SK-N-SH (cell line): ENCODE data around the gene CAMK2N2. TPM values are rescaled to one million over a fixed set of nuclear protein-coding genes. Genes with fewer than 3 reads are reported as not detected.

Experiments used
- CTCF ChIA-PET: fragments of 300-600, 350-600 bp; formaldehyde crosslinking; extraction: SDS; loops from one replicate; lab custom pipeline; 2021; lab: Yijun Ruan, JAX
- POLR2A ChIA-PET: fragments of 350-600 bp; sonication (Branson Sonifier 250); formaldehyde crosslinking; extraction: SDS; loops from one replicate; lab custom pipeline; 2020; ENCODE audit warnings: antibody characterized with exemption, inconsistent platforms; lab: Yijun Ruan, JAX
- DNase-seq: peaks from one replicate; pipeline ENCODE4 v3.0.0; 2012
- H2AFZ ChIP-seq: fragments of 200-600 bp; sonication (generic); 2 replicates; pipeline ENCODE4 v1.8.1; 2016; ENCODE audit warnings: antibody characterized with exemption, mild to moderate bottlenecking, low read depth
- H3F3A ChIP-seq: fragments of 200-600 bp; sonication (generic); replicated peaks from 2 replicates; pipeline ENCODE3; 2016; ENCODE audit warnings: antibody characterized with exemption, mild to moderate bottlenecking; ENCODE audit not compliant: insufficient read depth
- H3K27ac ChIP-seq, 2 experiments: fragments of 200-500 bp in 1 of 2; fragments of 200-600 bp in 1 of 2; sonication (Bioruptor generic) in 1 of 2; sonication (generic), shearing (Covaris generic) in 1 of 2; 2 replicates each; pipeline versions ENCODE4 v1.5.1 to v1.6.1; 2014 to 2016; ENCODE audit warnings: low read depth in 2 of 2, inconsistent platforms in 1 of 2, low read length in 1 of 2, mild to moderate bottlenecking in 1 of 2, mixed read lengths in 1 of 2
- H3K27me3 ChIP-seq: fragments of 200-600 bp; sonication (generic), shearing (Covaris generic); 2 replicates; pipeline ENCODE4 v1.6.1; 2016; ENCODE audit warnings: mixed run types; ENCODE audit not compliant: insufficient read depth
- H3K36me3 ChIP-seq, 2 experiments: fragments of 200-500 bp in 1 of 2; fragments of 200-600 bp in 1 of 2; sonication (Bioruptor generic) in 1 of 2; sonication (generic) in 1 of 2; replicated peaks in 1 of 2; 2 replicates each; pipeline versions ENCODE3 to v1.5.1; 2014 to 2016; ENCODE audit warnings: low read length in 1 of 2, mild to moderate bottlenecking in 1 of 2; ENCODE audit not compliant: insufficient read depth in 2 of 2, control insufficient read depth in 1 of 2
- H3K4me1 ChIP-seq, 2 experiments: fragments of 200-500 bp in 1 of 2; fragments of 200-600 bp in 1 of 2; sonication (Bioruptor generic) in 1 of 2; sonication (generic), shearing (Covaris generic) in 1 of 2; 2 replicates each; pipeline versions ENCODE4 v1.5.1 to v1.6.1; 2014 to 2016; ENCODE audit warnings: low read depth in 1 of 2, low read length in 1 of 2, mixed run types in 1 of 2; ENCODE audit not compliant: insufficient read depth in 2 of 2, control insufficient read depth in 1 of 2
- H3K4me2 ChIP-seq: fragments of 200-600 bp; sonication (generic), shearing (Covaris generic); 2 replicates; pipeline ENCODE4 v1.6.1; 2017; ENCODE audit warnings: mixed run types
- H3K4me3 ChIP-seq, 2 experiments: fragments of 200-500 bp in 1 of 2; fragments of 200-600 bp in 1 of 2; sonication (Bioruptor generic) in 1 of 2; sonication (generic), shearing (Covaris generic) in 1 of 2; 2 replicates each; pipeline versions ENCODE4 v1.5.1 to v1.8.1; 2014 to 2016; ENCODE audit warnings: low read depth in 2 of 2, inconsistent platforms in 1 of 2, low read length in 1 of 2, mild to moderate bottlenecking in 1 of 2, mixed read lengths in 1 of 2, moderate library complexity in 1 of 2
- H3K79me2 ChIP-seq: fragments of 200-600 bp; sonication (generic); 2 replicates; pipeline ENCODE4 v1.8.1; 2017; ENCODE audit warnings: mild to moderate bottlenecking; ENCODE audit not compliant: insufficient read depth
- H3K9ac ChIP-seq: fragments of 200-600 bp; sonication (generic); 2 replicates; pipeline ENCODE4 v1.6.1; 2017; ENCODE audit warnings: mixed run types
- H3K9me2 ChIP-seq: fragments of 200-600 bp; sonication (generic); 2 replicates; pipeline ENCODE4 v1.6.1; 2017; ENCODE audit warnings: mixed run types
- H3K9me3 ChIP-seq: fragments of 200-600 bp; sonication (generic); 2 replicates; pipeline ENCODE4 v1.6.1; 2017; ENCODE audit warnings: mixed run types, mild to moderate bottlenecking, moderate library complexity
- H4K20me1 ChIP-seq: fragments of 200-600 bp; sonication (generic); 2 replicates; pipeline ENCODE4 v1.6.1; 2017; ENCODE audit warnings: mild to moderate bottlenecking, mixed run types; ENCODE audit not compliant: insufficient read depth
- CHD2 ChIP-seq: fragments of 150-350 bp; IDR thresholded peaks from 2 replicates; pipeline ENCODE4 v1.6.1; 2018; ENCODE audit warnings: low read length; ENCODE audit not compliant: partially characterized antibody
- ELF1 ChIP-seq: IDR thresholded peaks from 2 replicates; pipeline ENCODE4 v1.4.0; 2012
- EP300 ChIP-seq, 2 experiments: IDR thresholded peaks; 2 replicates each; pipeline versions ENCODE4 v1.4.0 to v1.6.1; 2012; ENCODE audit warnings: borderline replicate concordance in 1 of 2, low read depth in 1 of 2, low read length in 1 of 2
- FOSL2 ChIP-seq: IDR thresholded peaks from 2 replicates; pipeline ENCODE4 v1.4.0; 2012; ENCODE audit warnings: low read depth, mild to moderate bottlenecking, moderate library complexity, borderline replicate concordance
- FOXJ3 ChIP-seq: sonication (generic); formaldehyde crosslinking; IDR thresholded peaks from 2 replicates; pipeline ENCODE4 v1.5.1; 2020; ENCODE audit warnings: mild to moderate bottlenecking, missing genetic modification reagents
- FOXM1 ChIP-seq: IDR thresholded peaks from 2 replicates; pipeline ENCODE4 v1.4.0; 2012; ENCODE audit warnings: low read depth, mild to moderate bottlenecking
- GABPA ChIP-seq: IDR thresholded peaks from 2 replicates; pipeline ENCODE4 v1.4.0; 2012; ENCODE audit warnings: low read depth, mild to moderate bottlenecking
- GATA2 ChIP-seq: sonication (generic); formaldehyde crosslinking; IDR thresholded peaks from 2 replicates; pipeline ENCODE4 v1.5.0; 2020; ENCODE audit warnings: mild to moderate bottlenecking, missing genetic modification reagents
- IRF3 ChIP-seq: fragments of 150-350 bp; IDR thresholded peaks from 2 replicates; pipeline ENCODE4 v1.6.1; 2016; ENCODE audit warnings: mild to moderate bottlenecking, low read depth, low read length
- JUND ChIP-seq: IDR thresholded peaks from 2 replicates; pipeline ENCODE4 v1.4.0; 2012
- MAX ChIP-seq: IDR thresholded peaks from 2 replicates; pipeline ENCODE4 v1.4.0; 2012; ENCODE audit warnings: low read depth
- MXI1 ChIP-seq: IDR thresholded peaks from 2 replicates; pipeline ENCODE4 v1.6.1; 2012; ENCODE audit warnings: mild to moderate bottlenecking, low read depth, low read length, improper control_type of control experiment
- NFIC ChIP-seq: IDR thresholded peaks from 2 replicates; pipeline ENCODE4 v1.4.0; 2012; ENCODE audit warnings: borderline replicate concordance
- NRF1 ChIP-seq: IDR thresholded peaks from 2 replicates; pipeline ENCODE4 v1.6.1; 2012; ENCODE audit warnings: low read depth, mild to moderate bottlenecking, low read length
- RAD21 ChIP-seq: IDR thresholded peaks from 2 replicates; pipeline ENCODE4 v1.6.1; 2012; ENCODE audit warnings: mild to moderate bottlenecking, low read length
- RCOR1 ChIP-seq: fragments of 150-350 bp; IDR thresholded peaks from 2 replicates; pipeline ENCODE4 v1.6.1; 2017; ENCODE audit warnings: antibody characterized with exemption, low read length
- REST ChIP-seq: IDR thresholded peaks from 2 replicates; pipeline ENCODE4 v1.6.1; 2012; ENCODE audit warnings: mild to moderate bottlenecking, low read depth, low read length, moderate library complexity
- RFX5 ChIP-seq: IDR thresholded peaks from 2 replicates; pipeline ENCODE4 v1.6.1; 2012; ENCODE audit warnings: mild to moderate bottlenecking, improper control_type of control experiment, low read length
- RXRA ChIP-seq: IDR thresholded peaks from 2 replicates; pipeline ENCODE4 v1.4.0; 2012; ENCODE audit warnings: low read depth, mild to moderate bottlenecking, borderline replicate concordance
- SIN3A ChIP-seq: IDR thresholded peaks from 2 replicates; pipeline ENCODE4 v1.6.1; 2012; ENCODE audit warnings: low read depth, mild to moderate bottlenecking, low read length, moderate library complexity, borderline replicate concordance
- SMC3 ChIP-seq: IDR thresholded peaks from 2 replicates; pipeline ENCODE4 v1.6.1; 2012; ENCODE audit warnings: low read depth, low read length, improper control_type of control experiment
- TAF1 ChIP-seq: IDR thresholded peaks from 2 replicates; pipeline ENCODE4 v1.6.1; 2012; ENCODE audit warnings: low read depth, mild to moderate bottlenecking, low read length, moderate library complexity, borderline replicate concordance
- TCF12 ChIP-seq: IDR thresholded peaks from 2 replicates; pipeline ENCODE4 v1.4.0; 2012
- TEAD4 ChIP-seq: IDR thresholded peaks from 2 replicates; pipeline ENCODE4 v1.4.0; 2012; ENCODE audit warnings: mild to moderate bottlenecking, borderline replicate concordance; ENCODE audit not compliant: insufficient read depth
- USF1 ChIP-seq: IDR thresholded peaks from 2 replicates; pipeline ENCODE4 v1.4.0; 2012; ENCODE audit warnings: low read depth, borderline replicate concordance
- USF2 ChIP-seq: fragments of 150-350 bp; IDR thresholded peaks from 2 replicates; pipeline ENCODE4 v1.6.1; 2017; ENCODE audit warnings: antibody characterized with exemption, low read length, low read depth, borderline replicate concordance
- YY1 ChIP-seq: IDR thresholded peaks from 2 replicates; pipeline ENCODE4 v1.4.0; 2012; ENCODE audit warnings: low read depth, mild to moderate bottlenecking
- WGBS: methylation state at CpG from one replicate; pipeline ENCODE4 v1.1.6; 2017; ENCODE audit warnings: low lambda C conversion rate; 5-methylcytosine and 5-hydroxymethylcytosine counted together
- polyA plus RNA-seq, 3 experiments: library from polyadenylated mRNA; depleted of rRNA; stranded (reverse); fragments of >200 nt; gene quantifications; 2 replicates each; pipeline ENCODE4 v1.2.3, GENCODE V29; 2012

The CAMK2N2 gene
- polyA plus RNA-seq, 1 of the 3 experiments (the other 2 are of a cell fraction): 2.2 TPM

- Histone ChIP-seq H3K79me2 (peaks cover 22% of the 10 kb centered on the region), H3K4me2 (peak within 1 kb of the TSS; percentile 100), H3K4me1 (peaks cover 0 to 3% of the 10 kb centered on the region in 2 experiments; a peak in 2 of 4 replicates), H3K9me2 (no peaks in the 10 kb centered on the region), H4K20me1 (no peaks in the 10 kb centered on the region), H3F3A (peaks cover 10% of the 10 kb centered on the region), H3K27me3 (no peaks in the 10 kb centered on the region), H3K36me3 (peaks cover 4 to 21% of the 10 kb centered on the region in 2 experiments), H2AFZ (peak within 1 kb of the TSS; percentile 99), H3K27ac (peak within 1 kb of the TSS; percentile 88 to 94), H3K9ac (peak within 1 kb of the TSS; percentile 82), H3K4me3 (peak within 1 kb of the TSS; percentile 94 to 97), H3K9me3 (no peaks in the 10 kb centered on the region)
- ChIA-PET POLR2A (no interaction called here), CTCF (interaction anchor here (1.0 to 4.1 kb wide), 18 partner anchors 9 to 353 kb away, joined by 3 to 30 read pairs (median 11); partner anchors contain the start of genes ABCF3, AP2M1, EIF2B5 and VWA5B2)
- peak; percentile 89 for DNase-seq
- under 1% methylated on average over 21 of the region's 49 CpGs for WGBS
- TF ChIP-seq RFX5 (no peak), CHD2 (peak; percentile 73), IRF3 (no peak), YY1 (peak; percentile 96), FOXM1 (no peak), FOSL2 (no peak), NFIC (no peak), USF1 (no peak), TCF12 (peak; percentile 36; the same call in 1 of the 2 replicates), NRF1 (no peak), FOXJ3 (no peak), MXI1 (peak; percentile 60; the same call in 1 of the 2 replicates), RAD21 (no peak), JUND (no peak), EP300 (IDR thresholded peaks at IDR 0.05; ENCODE audit: borderline replicate concordance in 1 of 2, low read depth in 1 of 2, low read length in 1 of 2) (no peak), TEAD4 (no peak), MAX (peak; percentile 91), REST (peak; percentile 62), SIN3A (peak; percentile 74; the same call in 1 of the 2 replicates), GABPA (peak; percentile 85), TAF1 (peak; percentile 100), RCOR1 (no peak), ELF1 (peak; percentile 69; the same call in 1 of the 2 replicates), RXRA (no peak), GATA2 (CRISPR knock-in tag) (no peak), SMC3 (no peak), USF2 (no peak)
Observed at GRCh38 chr3:184248454-184249411, 12.6 kb downstream of the CAMK2N2 start, which contains the start of gene ALG3. Gene ALG3, minus strand, starts transcription at chr3:184248962. Its CDS starts 22 bp downstream, at chr3:184248940.
